Hepatocyte (in vitro differentiated cells): Measurements from ENCODE around the gene FCAMR. TPM values are rescaled to one million over a fixed set of nuclear protein-coding genes. Genes with fewer than 3 reads are reported as not detected.

Experiments used
- DNase-seq: peaks from one replicate; pipeline ENCODE4 v3.0.0-alpha.2; 2016; ENCODE audit warnings: low spot score
- H2AFZ ChIP-seq: fragments of 200-600 bp; sonication (generic); 2 replicates; pipeline ENCODE4 v1.6.0; 2016; ENCODE audit warnings: antibody characterized with exemption, mild to moderate bottlenecking
- H3K27ac ChIP-seq: fragments of 200-600 bp; sonication (generic); 2 replicates; pipeline ENCODE4 v1.5.1; 2016; ENCODE audit warnings: mild to moderate bottlenecking
- H3K27me3 ChIP-seq: fragments of 200-600 bp; sonication (generic); 2 replicates; pipeline ENCODE4 v1.6.1; 2016
- H3K36me3 ChIP-seq: fragments of 200-600 bp; sonication (generic); replicated peaks from 2 replicates; pipeline ENCODE4 v1.5.1; 2016; ENCODE audit warnings: low read depth; ENCODE audit not compliant: insufficient read depth
- H3K4me1 ChIP-seq: fragments of 200-600 bp; sonication (generic); 2 replicates; pipeline ENCODE4 v1.5.1; 2016; ENCODE audit warnings: mild to moderate bottlenecking, moderate library complexity; ENCODE audit not compliant: insufficient read depth
- H3K4me2 ChIP-seq: fragments of 200-600 bp; sonication (generic); 2 replicates; pipeline ENCODE4 v1.6.0; 2016
- H3K4me3 ChIP-seq: fragments of 200-600 bp; sonication (generic); 2 replicates; pipeline ENCODE4 v1.5.1; 2016; ENCODE audit warnings: mild to moderate bottlenecking
- H3K79me2 ChIP-seq: fragments of 200-600 bp; sonication (generic); 2 replicates; pipeline ENCODE4 v1.6.0; 2017; ENCODE audit warnings: mild to moderate bottlenecking
- H3K9me2 ChIP-seq: fragments of 200-600 bp; sonication (generic); replicated peaks from 2 replicates; pipeline ENCODE4 v1.6.0; 2017; ENCODE audit warnings: mild to moderate bottlenecking; ENCODE audit not compliant: insufficient read depth
- H3K9me3 ChIP-seq: fragments of 200-600 bp; sonication (generic); 2 replicates; pipeline ENCODE4 v1.5.1; 2016; ENCODE audit warnings: low read depth, mild to moderate bottlenecking
- H4K20me1 ChIP-seq: fragments of 200-600 bp; sonication (generic); 2 replicates; pipeline ENCODE4 v1.6.0; 2016; ENCODE audit warnings: mild to moderate bottlenecking; ENCODE audit not compliant: insufficient read depth, poor library complexity, severe bottlenecking
- CTCF ChIP-seq: fragments of 200-600 bp; sonication (generic); IDR thresholded peaks from 2 replicates; pipeline ENCODE4 v1.5.1; 2016; ENCODE audit warnings: antibody characterized with exemption, mild to moderate bottlenecking; ENCODE audit not compliant: poor library complexity
- EZH2 ChIP-seq: fragments of 200-600 bp; sonication (generic); IDR thresholded peaks from 2 replicates; pipeline ENCODE4 v1.6.1; 2016; ENCODE audit warnings: antibody characterized with exemption, mild to moderate bottlenecking, borderline replicate concordance
- EZH2phosphoT487 ChIP-seq: fragments of 200-600 bp; sonication (generic); IDR thresholded peaks from one replicate; pipeline ENCODE4 v1.6.1; 2018; ENCODE audit warnings: antibody characterized with exemption, mild to moderate bottlenecking, low read depth, moderate library complexity; ENCODE audit not compliant: unreplicated experiment, severe bottlenecking
- WGBS: methylation state at CpG from one replicate; pipeline ENCODE4 v1.1.6; 2016; ENCODE audit warnings: low lambda C conversion rate; ENCODE audit errors: missing lambda C conversion rate; 5-methylcytosine and 5-hydroxymethylcytosine counted together
- polyA plus RNA-seq: library from polyadenylated mRNA; unstranded; fragments of >200 nt; fragmentation: Nextera tagmentation; extraction: Ambion mirVana; gene quantifications from 2 replicates; pipeline ENCODE4 v1.2.1, GENCODE V29; 2016
- total RNA-seq: library from RNA; depleted of rRNA; stranded (reverse); fragments of >200 nt; gene quantifications from 2 replicates; pipeline ENCODE4 v1.2.3, GENCODE V29; 2014

The FCAMR gene
- total and polyA plus RNA-seq, 2 experiments from 2014 or later = 0.70 TPM; not detected in 1

DNA sequence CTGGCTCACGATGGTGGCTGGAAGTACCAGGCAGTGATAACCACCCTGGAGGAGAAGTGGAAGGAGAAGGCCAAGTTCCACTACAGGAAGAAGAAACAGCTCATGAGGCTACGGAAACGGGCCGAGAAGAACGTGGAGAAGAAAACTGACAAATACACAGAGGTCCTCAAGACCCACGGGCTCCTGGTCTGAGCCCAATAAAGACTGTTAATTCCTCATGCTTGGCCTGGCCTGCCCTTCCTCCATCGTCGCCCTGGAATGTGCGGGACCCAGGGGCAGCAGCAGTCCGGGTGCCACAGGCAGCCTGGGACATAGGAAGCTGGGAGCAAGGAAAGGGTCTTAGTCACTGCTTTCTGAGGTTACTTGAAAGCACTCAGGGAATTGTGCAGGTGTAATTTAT lies 62.2 kb downstream of the FCAMR start:
- H3K4me1 ChIP-seq = peaks cover 4% of the 10 kb centered on the region
- H2AFZ ChIP-seq = no peak overlapping the region
- WGBS = 88% methylated on average over 10 of the region's 10 CpGs
- TF ChIP-seq EZH2 (no peak), EZH2phosphoT487 (no peak), CTCF (no peak)
- no peak for DNase-seq
- H3K9me2 ChIP-seq = no peaks in the 10 kb centered on the region
- H3K79me2 ChIP-seq = no peaks in the 10 kb centered on the region
- no peak overlapping the region for H3K27ac ChIP-seq
- H4K20me1 ChIP-seq = no peaks in the 10 kb centered on the region
- H3K9me3 ChIP-seq = no peaks in the 10 kb centered on the region
- no peak overlapping the region for H3K4me3 ChIP-seq
- peaks cover 36% of the 10 kb centered on the region for H3K27me3 ChIP-seq
- no peak overlapping the region for H3K4me2 ChIP-seq
- H3K36me3 ChIP-seq = no peaks in the 10 kb centered on the region

Other genes with a start within 250 kb of the FCAMR start
- 0.28 and 0.37 TPM in 2 replicates for gene IL19, start 199.7 kb downstream of the FCAMR start, total RNA-seq
- gene IL19, start 199.7 kb downstream of the FCAMR start, polyA plus RNA-seq = not detected in 2 replicates
- not detected in 2 replicates for gene IL10, start 198.0 kb downstream of the FCAMR start, total RNA-seq
- gene IL10, start 198.0 kb downstream of the FCAMR start, polyA plus RNA-seq = 0.49 and 0.50 TPM in 2 replicates
- not detected in 2 replicates for gene IL20, start 104.8 kb downstream of the FCAMR start, total RNA-seq
- gene IL20, start 104.8 kb downstream of the FCAMR start, polyA plus RNA-seq = not detected in 2 replicates
- 0.12 TPM in 1 of 2 replicates, not detected in the other for gene IL24, start 73.0 kb downstream of the FCAMR start, total RNA-seq
- 1.3 TPM in 1 of 2 replicates, not detected in the other for gene IL24, start 73.0 kb downstream of the FCAMR start, polyA plus RNA-seq
- gene FCMR, start 48.5 kb downstream of the FCAMR start, total RNA-seq = 0.97 and 2.6 TPM in 2 replicates
- 0.71 and 0.88 TPM in 2 replicates for gene FCMR, start 48.5 kb downstream of the FCAMR start, polyA plus RNA-seq
- 22.9 and 23.3 TPM in 2 replicates for gene PIGR, start 24.0 kb downstream of the FCAMR start, total RNA-seq
- 8.1 and 11.0 TPM in 2 replicates for gene PIGR, start 24.0 kb downstream of the FCAMR start, polyA plus RNA-seq
- 16.7 and 18.3 TPM in 2 replicates for gene C1orf116, start 62.3 kb upstream of the FCAMR start, total RNA-seq
- gene C1orf116, start 62.3 kb upstream of the FCAMR start, polyA plus RNA-seq = 15.7 and 18.7 TPM in 2 replicates
- gene YOD1, start 80.7 kb upstream of the FCAMR start, total RNA-seq = 25.7 and 25.8 TPM in 2 replicates
- gene YOD1, start 80.7 kb upstream of the FCAMR start, polyA plus RNA-seq = 4.5 and 5.6 TPM in 2 replicates
- gene PFKFB2, start 82.8 kb upstream of the FCAMR start, total RNA-seq = 19.2 and 23.6 TPM in 2 replicates
- 9.5 and 10.0 TPM in 2 replicates for gene PFKFB2, start 82.8 kb upstream of the FCAMR start, polyA plus RNA-seq
- 16.0 and 16.8 TPM in 2 replicates for gene C4BPB, start 118.4 kb upstream of the FCAMR start, total RNA-seq
- 12.4 and 13.5 TPM in 2 replicates for gene C4BPB, start 118.4 kb upstream of the FCAMR start, polyA plus RNA-seq
- 17.2 and 23.5 TPM in 2 replicates for gene C4BPA, start 133.8 kb upstream of the FCAMR start, total RNA-seq
- gene C4BPA, start 133.8 kb upstream of the FCAMR start, polyA plus RNA-seq = 10.2 and 12.4 TPM in 2 replicates